Measurements from ENCODE around the gene SOCS2.

The SOCS2 gene

DNA sequence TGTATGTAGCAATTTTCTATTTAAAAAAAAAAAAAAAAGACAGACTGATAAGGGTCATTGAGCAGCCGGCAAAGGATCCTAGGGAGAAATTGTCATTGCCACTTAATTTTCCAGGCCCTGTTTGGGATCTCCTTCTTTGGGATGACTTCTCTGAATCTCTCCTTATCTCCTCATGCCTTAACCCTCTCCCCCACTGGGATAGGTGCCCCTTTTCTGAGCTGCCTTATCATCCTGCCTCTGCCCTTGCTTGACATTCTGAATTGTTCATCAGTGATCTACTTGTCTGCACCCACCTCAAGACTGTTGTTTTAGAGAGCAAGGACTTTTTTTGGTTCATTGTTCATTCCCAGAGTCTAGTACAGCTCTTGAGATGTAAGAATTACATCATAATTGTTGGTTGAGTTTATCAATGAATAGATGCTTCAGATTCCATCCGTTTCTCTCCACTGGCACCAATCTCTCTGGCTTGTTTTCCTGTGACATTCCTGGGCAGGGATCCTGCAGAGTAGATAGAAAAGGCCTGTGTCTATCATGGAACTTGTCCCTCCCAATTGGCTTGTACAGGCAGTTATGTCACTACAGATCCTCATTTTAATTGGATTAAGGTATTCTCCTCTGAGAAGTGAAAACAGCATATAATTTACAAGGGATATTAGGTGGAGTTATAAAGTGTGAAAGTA, 42.6 kb downstream of the SOCS2 start:
- TF ChIP-seq TAF1 (IDR thresholded peaks at IDR 0.05; ENCODE audit: borderline replicate concordance, insufficient read depth, low read length) (no peak), POLR2AphosphoS5 (IDR thresholded peaks at IDR 0.05; ENCODE audit: low read depth, low read length) (no peak)

DNA sequence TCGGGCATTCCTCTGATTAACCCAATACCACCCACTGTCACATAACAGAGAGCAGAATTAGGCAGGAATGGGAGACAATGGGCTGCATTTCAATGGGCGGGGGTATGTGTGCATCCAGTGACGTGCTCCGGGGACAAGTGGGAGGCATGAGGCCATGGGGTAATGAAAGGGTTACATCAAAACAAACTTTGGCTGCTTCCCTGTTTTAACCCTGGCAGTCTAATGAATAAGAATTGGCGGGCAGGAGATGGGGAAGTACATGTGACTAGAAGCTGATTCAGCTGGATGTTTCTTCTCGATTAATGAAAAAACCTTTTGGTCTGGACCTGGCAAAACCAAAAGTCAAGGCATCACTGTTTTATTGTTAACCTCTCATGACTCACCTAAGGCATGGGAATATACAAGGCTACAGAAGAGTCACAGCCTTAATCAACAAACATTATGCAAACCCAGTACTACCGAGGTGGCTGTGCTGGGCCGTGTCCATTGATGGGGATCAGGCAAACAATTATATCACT, 44.2 kb downstream of the SOCS2 start:
- TF ChIP-seq, protein P1, sequence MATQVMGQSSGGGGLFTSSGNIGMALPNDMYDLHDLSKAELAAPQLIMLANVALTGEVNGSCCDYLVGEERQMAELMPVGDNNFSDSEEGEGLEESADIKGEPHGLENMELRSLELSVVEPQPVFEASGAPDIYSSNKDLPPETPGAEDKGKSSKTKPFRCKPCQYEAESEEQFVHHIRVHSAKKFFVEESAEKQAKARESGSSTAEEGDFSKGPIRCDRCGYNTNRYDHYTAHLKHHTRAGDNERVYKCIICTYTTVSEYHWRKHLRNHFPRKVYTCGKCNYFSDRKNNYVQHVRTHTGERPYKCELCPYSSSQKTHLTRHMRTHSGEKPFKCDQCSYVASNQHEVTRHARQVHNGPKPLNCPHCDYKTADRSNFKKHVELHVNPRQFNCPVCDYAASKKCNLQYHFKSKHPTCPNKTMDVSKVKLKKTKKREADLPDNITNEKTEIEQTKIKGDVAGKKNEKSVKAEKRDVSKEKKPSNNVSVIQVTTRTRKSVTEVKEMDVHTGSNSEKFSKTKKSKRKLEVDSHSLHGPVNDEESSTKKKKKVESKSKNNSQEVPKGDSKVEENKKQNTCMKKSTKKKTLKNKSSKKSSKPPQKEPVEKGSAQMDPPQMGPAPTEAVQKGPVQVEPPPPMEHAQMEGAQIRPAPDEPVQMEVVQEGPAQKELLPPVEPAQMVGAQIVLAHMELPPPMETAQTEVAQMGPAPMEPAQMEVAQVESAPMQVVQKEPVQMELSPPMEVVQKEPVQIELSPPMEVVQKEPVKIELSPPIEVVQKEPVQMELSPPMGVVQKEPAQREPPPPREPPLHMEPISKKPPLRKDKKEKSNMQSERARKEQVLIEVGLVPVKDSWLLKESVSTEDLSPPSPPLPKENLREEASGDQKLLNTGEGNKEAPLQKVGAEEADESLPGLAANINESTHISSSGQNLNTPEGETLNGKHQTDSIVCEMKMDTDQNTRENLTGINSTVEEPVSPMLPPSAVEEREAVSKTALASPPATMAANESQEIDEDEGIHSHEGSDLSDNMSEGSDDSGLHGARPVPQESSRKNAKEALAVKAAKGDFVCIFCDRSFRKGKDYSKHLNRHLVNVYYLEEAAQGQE (IDR thresholded peaks at IDR 0.05; ENCODE audit: insufficient read depth in 1 of 2, low read depth in 2 of 2, low read length in 2 of 2) = no peak
- TF ChIP-seq SIN3A (IDR thresholded peaks at IDR 0.05; ENCODE audit: borderline replicate concordance, insufficient read depth, low read length) (no peak), POLR2AphosphoS5 (IDR thresholded peaks at IDR 0.05; ENCODE audit: low read depth, low read length) (no peak), FOXP2 (optimal IDR thresholded peaks at IDR 0.05; ENCODE audit: borderline replicate concordance, extremely low read depth, extremely low read length, insufficient read depth) (no peak), TAF1 (IDR thresholded peaks at IDR 0.05; ENCODE audit: borderline replicate concordance, insufficient read depth, low read length) (no peak)

DNA sequence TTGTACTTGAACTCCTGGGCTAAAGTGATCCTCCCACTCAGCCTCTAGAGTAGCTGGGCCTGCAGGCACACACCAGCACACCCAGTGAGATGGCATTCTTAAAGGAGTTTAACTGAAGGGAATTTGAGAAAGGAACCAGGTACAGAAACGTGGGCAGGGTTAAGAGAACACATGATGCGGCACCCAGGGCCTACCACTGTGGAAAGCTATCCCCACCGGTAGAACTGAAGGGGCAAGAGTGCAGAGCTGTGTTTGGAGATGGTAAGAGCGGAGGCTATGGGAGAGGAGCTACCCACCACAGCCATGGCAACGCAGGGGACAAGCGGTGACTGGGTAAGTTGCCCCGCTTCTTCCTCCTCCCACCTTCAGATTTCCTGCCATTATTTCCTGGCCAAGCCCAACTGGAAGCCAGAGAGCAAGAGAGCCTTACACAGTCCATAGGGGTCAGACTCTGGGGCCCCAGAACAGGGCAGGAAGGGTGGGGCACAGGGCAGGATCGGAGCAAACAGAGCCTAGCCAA, 46.5 kb downstream of the SOCS2 start:
- TF ChIP-seq POLR2AphosphoS5 (IDR thresholded peaks at IDR 0.05; ENCODE audit: low read depth, low read length) (no peak), FOXP2 (optimal IDR thresholded peaks at IDR 0.05; ENCODE audit: borderline replicate concordance, extremely low read depth, extremely low read length, insufficient read depth) (no peak), SIN3A (IDR thresholded peaks at IDR 0.05; ENCODE audit: borderline replicate concordance, insufficient read depth, low read length) (no peak), TAF1 (IDR thresholded peaks at IDR 0.05; ENCODE audit: borderline replicate concordance, insufficient read depth, low read length) (no peak)
- TF ChIP-seq, protein P1 (IDR thresholded peaks at IDR 0.05; ENCODE audit: insufficient read depth in 1 of 2, low read depth in 2 of 2, low read length in 2 of 2) = no peak

DNA sequence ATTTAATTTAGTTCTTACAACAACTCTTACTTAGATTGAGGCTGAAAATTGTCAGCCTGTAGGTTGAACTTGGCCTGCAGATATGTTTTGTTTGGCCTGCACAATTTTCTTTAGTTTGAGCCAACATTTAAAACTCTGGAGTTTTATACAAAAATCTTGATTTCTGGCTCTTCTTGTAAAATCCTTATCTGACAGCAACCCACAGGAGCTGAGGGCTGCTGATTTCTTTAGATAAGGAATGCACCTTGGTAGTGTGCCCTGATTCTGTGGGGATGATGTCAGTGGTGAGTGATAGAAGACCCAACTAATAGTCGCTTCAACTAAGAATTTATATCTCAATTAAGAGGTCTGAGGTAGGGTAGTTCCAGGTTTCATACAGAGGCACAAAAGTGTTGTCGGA, 49.5 kb downstream of the SOCS2 start:
- TF ChIP-seq POLR2AphosphoS5 (IDR thresholded peaks at IDR 0.05; ENCODE audit: low read depth, low read length) (no peak), TAF1 (IDR thresholded peaks at IDR 0.05; ENCODE audit: borderline replicate concordance, insufficient read depth, low read length) (no peak), SIN3A (IDR thresholded peaks at IDR 0.05; ENCODE audit: borderline replicate concordance, insufficient read depth, low read length) (no peak), FOXP2 (optimal IDR thresholded peaks at IDR 0.05; ENCODE audit: borderline replicate concordance, extremely low read depth, extremely low read length, insufficient read depth) (no peak)
- TF ChIP-seq, protein P1 (IDR thresholded peaks at IDR 0.05; ENCODE audit: insufficient read depth in 1 of 2, low read depth in 2 of 2, low read length in 2 of 2) = no peak

DNA sequence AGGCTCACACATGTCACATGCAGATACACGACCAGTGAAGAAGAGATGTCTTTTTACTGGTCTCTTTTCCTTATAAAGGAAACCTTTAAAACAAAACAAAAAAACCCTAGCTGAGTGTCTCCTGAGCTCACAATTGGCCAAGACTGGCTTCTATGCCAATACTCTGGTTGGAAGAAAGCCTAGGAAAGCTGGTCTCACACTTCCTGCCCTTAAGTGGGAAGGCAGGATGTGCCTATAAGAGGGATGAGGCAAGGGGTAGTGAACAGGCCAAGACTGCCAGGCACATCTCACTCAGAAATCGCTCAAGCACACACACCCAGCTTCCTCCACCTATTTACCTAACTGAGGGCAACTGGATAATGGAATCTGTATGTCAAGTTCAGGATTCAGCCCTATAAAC, 50.0 kb downstream of the SOCS2 start:
- TF ChIP-seq, protein P1 (IDR thresholded peaks at IDR 0.05; ENCODE audit: insufficient read depth in 1 of 2, low read depth in 2 of 2, low read length in 2 of 2) = no peak
- TF ChIP-seq POLR2AphosphoS5 (IDR thresholded peaks at IDR 0.05; ENCODE audit: low read depth, low read length) (no peak), FOXP2 (optimal IDR thresholded peaks at IDR 0.05; ENCODE audit: borderline replicate concordance, extremely low read depth, extremely low read length, insufficient read depth) (no peak)

Measured in PFSK-1 (cell line).